Choroid plexus epithelial cell (primary cell): ENCODE results near the gene GARNL3.

Experiments
- DNase-seq: peaks from one replicate; pipeline ENCODE4 v3.0.0-alpha.2; 2010; ENCODE audit warnings: low read depth
- H3K4me3 ChIP-seq: 2 replicates; pipeline ENCODE4 v1.5.1; 2011; ENCODE audit warnings: low read depth, mild to moderate bottlenecking, control low read depth, low read length, moderate library complexity
- CTCF ChIP-seq: conservative IDR thresholded peaks from 2 replicates; pipeline ENCODE4 v1.5.1; 2011; ENCODE audit warnings: low read depth, mild to moderate bottlenecking, control low read depth, inconsistent platforms, low read length, moderate library complexity

GARNL3 gene

GRCh38 chr9:127250896-127251391 is 13.6 kb upstream of the GARNL3 start:
- no peak for TF ChIP-seq CTCF
- no peak overlapping the region for H3K4me3 ChIP-seq
- DNase-seq = no peak

GRCh38 chr9:127252410-127253318 is 11.9 kb upstream of the GARNL3 start:
- no peak overlapping the region for H3K4me3 ChIP-seq
- TF ChIP-seq CTCF = no peak
- no peak for DNase-seq

GRCh38 chr9:127253446-127253845 is 11.1 kb upstream of the GARNL3 start:
- DNase-seq = no peak
- H3K4me3 ChIP-seq = no peak overlapping the region
- TF ChIP-seq CTCF = no peak

- no peak overlapping the region for H3K4me3 ChIP-seq
- no peak for TF ChIP-seq CTCF
- DNase-seq = no peak
Measured at GRCh38 chr9:127255692-127256091, 8.9 kb upstream of the GARNL3 start.

GRCh38 chr9:127256324-127256723 is 8.2 kb upstream of the GARNL3 start:
- no peak for TF ChIP-seq CTCF

GRCh38 chr9:127258606-127259471 is 5.7 kb upstream of the GARNL3 start:
- DNase-seq = no peak
- no peak for TF ChIP-seq CTCF
- no peak overlapping the region for H3K4me3 ChIP-seq

More at GRCh38 chr9:127256324-127256723, 8.2 kb upstream of the GARNL3 start:
- no peak overlapping the region for H3K4me3 ChIP-seq
- no peak for DNase-seq
